HG02678 (cell line): ENCODE results near the gene USP53.
A peak's percentile ranks its signal among the peaks of the same experiment; 100 is the strongest.
"Not testable (repeated sequence)": the region's sequence is repeated elsewhere in the genome, so short reads cannot be mapped to it uniquely, and the experiment has no call there.

ENCODE experiments used
- ATAC-seq: cut with Tn5 transposase; IDR thresholded peaks from one replicate; pipeline ENCODE4 v1.9.1; 2021; ENCODE audit warnings: mild to moderate bottlenecking, moderate library complexity; ENCODE audit not compliant: unreplicated experiment

Gene USP53

DNA sequence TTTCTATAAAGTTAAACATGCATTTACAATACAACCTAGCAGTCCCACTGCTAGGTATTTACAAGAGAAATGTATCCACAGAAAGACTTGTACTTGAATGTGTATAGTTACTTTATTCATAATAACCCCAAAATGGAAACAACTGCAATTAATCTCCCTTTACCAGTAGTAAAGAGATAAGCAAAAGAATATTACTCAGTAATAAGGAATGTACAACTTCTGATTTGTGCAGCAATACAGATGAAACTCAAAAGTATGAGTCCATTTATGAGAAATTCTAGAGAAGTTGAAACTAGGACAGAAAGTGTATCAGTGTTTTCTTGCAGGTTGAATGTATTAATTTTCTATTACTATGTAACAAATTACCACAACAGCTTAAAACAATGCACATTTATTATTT, 15.2 kb downstream of the USP53 start:
- ATAC-seq: no peak

GRCh38 chr4:119228406-119228805, 15.9 kb downstream of the USP53 start:
- no peak for ATAC-seq

DNA sequence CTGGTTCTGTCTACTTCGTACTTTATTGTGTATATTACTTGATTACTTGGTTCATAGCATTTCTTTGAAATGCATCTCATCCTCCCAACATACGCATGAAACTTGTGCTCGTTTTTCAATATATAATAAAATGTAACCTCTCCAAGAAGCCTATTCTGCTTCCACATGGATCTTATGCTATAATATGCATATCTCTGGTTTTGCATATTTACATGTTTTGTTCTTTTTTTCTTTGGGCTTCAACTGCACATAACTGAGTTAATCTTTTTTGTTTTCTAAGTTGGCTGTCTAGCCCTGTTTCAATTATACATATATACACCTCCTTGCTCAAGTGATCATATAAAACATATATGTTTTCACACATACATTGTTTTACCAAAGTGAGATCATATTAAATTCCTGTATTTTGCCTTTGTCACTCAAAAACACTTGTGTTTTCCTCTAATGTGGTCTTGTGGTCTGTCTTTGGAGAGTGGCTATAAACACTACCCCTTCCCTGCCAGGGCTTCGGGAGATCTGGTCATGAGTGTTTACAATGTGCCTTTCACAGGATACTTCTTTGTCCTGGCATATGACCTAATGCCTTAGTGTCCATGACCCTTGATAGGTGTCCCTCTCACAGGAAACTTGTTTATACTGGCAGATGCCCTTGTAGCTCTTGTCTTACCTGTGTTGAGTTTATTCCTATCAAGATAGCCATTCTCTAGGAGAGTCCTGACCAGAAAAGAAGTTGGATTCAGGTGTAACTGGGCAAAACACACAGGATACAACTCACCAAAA, 17.6 kb downstream of the USP53 start:
- no peak for ATAC-seq

DNA sequence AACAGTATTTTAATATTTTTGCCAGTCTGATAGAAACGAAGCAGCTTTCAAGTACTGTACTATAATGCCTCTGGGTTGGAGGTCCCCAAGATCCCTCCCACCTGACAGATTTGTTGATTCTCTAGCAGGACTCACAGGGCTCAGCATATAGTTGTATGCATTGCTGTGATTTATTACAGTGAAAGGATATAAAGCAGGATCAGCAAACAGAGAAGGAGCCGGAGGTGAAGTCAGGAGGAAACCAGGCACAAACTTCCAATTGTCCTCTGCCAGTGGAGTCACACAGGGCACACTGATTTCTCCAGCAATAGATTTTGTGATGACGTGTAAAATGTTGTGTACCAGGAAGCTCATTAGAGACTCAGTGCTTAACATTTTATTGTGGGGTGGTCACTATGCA, 19.0 kb downstream of the USP53 start:
- no peak for ATAC-seq

DNA sequence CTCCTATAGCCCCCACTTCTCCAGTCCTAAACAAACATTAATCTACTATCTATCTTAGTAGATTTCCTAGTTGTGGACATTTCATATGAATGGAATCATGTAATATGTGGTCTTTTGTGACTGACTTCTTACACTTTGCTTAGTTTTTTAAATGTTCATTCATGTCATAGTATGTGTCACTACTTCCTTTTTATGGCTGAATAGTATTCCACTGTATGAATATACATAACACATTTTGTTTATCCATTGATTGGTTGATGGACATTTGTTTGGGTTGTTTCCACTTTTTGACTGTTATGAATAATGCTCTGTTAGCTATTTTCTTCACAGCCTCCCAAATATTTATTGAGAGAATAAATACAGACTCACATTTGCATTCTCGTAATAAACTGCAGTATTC, 19.8 kb downstream of the USP53 start:
- no peak for ATAC-seq

DNA sequence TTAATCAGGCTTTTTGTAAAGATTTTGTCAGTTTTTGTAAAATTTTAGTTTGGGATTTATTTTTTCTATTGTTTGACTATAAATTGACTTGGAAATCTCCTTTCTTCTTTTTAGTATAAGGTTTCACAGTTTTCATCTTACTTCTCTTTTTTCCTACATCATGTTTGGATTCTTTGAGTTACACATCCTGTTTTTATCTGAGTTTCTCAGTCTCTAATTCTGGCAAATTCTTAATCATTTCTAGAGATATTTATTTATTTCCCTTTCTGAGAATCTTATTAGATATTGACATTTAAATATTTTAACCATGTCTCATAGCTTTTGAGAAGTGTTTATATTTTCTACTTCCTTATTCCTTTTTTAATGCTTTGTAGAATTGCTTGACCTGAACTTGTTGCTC, 20.7 kb downstream of the USP53 start:
- no peak for ATAC-seq

DNA sequence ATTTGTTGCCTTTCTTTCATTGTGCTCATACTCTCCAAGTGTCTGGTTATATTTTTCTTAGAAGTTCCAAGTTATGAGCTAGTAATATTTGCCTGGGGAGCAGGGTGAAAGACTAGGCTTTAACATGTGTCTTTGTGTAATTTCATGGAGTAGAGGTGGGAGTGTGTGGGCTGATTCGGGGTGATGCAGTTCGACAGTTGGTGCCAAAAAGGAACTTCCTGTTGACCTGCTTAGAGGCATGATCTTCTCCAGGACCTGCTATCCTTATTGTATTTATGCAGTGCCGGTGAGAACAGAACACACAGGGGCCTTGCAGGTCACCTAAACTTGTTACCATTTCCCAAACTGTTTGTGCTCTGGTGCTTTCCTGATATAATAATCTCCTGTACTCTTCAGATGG, 21.2 kb downstream of the USP53 start:
- no peak for ATAC-seq

DNA sequence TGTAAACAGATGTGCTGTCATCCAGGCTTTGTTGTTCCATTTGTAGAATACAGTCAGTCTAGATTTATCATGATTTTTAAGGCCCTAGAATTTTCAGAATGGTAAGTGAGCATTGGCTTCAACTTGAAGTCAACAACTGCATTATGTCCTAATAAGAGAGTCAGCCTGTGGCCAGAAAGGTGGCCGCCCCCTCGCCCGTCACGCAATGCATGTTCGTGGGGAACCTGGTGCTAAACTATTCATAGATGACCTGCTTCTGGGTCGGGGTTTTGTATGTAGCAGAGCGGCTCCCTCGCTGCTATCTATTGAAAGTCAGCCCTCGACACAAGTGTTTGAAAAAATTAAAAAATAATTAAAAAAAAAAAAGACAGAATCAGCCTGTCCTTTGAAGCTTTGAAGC, 24.7 kb downstream of the USP53 start:
- no peak for ATAC-seq

DNA sequence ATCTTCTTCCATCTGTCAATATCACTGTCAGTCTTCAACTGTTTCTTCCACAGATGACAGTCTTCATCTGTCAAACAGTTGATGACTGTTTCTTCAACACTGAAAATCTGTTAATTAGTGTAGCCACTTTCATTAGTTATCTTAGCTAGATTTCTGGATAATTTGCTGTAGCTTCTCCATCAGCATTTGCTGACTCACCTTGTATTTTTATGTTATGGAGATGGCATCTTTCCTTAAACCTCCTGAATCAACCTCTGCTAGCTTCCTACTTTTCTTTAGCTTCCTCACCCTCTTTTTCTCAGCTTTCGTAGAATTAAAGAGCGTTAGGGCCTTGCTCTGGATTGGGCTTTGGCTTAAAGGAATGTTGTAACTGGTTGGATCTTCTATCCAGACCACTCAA, 25.1 kb downstream of the USP53 start:
- no peak for ATAC-seq

DNA sequence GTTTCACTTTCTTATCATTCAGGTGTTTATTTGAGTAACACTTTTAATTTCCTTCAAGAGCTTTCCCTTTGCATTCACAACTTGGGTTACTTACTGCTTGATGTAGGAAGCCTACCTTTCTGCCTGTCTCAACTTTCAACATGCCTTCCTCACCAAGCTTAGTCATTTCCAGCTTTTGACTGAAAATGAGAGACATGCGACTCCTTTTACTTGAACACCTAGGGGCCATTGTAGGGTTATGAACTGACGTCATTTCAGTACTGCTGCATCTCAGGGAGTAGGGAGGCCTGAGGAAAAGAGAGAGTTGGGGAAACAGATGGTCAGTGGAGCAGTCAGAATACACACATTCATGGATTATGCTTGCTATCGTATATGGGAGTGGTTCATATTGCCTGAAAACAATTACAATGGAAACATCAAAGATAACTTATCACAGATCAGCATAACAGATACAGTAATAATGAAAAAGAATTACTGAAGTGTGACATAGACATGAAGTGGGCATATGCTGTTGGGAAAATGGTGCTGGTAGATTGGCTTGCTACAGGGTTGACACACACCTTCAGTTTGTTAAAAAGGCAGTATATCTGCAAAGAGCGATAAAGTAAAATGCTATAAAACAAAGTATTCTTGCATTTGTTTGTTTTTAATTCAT, 25.7 kb downstream of the USP53 start:
- peak; percentile 98 for ATAC-seq

GRCh38 chr4:119240128-119240527, 27.6 kb downstream of the USP53 start:
- ATAC-seq: no peak

DNA sequence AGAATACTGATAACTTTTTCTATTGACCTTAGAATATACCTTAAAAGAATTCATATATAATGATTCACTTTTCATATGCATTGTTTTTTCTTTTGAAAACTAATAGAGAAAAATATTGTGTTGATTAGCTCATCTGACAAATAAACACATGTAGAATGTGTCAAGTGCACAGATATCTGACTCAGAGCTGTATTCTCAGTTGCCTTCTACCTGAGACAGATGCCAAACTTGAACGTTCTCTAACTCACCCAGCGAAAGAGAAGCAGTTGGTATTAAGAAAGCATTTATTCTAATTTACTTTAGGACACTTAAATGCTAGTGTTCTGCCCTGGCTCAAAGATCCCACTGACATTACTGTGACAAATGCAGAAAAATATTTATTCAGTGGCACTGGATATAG, 28.1 kb downstream of the USP53 start:
- ATAC-seq: no peak

- no peak for ATAC-seq
Observed at GRCh38 chr4:119242417-119242816, 29.9 kb downstream of the USP53 start.

DNA sequence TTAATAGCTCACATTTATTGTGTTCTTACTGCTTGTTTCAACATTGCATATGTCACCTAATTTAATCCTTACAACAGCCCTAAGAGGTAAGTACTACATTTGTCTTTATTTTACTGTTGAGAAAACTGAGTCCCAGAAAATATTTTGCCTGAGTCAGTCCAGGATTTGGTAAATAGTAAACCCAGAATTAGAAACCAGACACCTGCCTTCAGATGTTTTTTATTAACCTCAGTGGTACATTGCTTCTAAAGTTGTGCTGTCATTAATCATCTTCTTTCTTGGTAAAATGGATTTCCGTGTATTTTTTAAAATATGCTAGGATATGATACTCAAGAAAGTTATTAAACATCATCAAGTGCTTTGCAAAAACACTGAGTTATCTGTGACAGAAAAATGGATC, 31.4 kb downstream of the USP53 start:
- no peak for ATAC-seq

GRCh38 chr4:119244344-119244743, 31.8 kb downstream of the USP53 start:
- no peak for ATAC-seq

GRCh38 chr4:119244832-119245231, 32.3 kb downstream of the USP53 start:
- ATAC-seq: no peak

DNA sequence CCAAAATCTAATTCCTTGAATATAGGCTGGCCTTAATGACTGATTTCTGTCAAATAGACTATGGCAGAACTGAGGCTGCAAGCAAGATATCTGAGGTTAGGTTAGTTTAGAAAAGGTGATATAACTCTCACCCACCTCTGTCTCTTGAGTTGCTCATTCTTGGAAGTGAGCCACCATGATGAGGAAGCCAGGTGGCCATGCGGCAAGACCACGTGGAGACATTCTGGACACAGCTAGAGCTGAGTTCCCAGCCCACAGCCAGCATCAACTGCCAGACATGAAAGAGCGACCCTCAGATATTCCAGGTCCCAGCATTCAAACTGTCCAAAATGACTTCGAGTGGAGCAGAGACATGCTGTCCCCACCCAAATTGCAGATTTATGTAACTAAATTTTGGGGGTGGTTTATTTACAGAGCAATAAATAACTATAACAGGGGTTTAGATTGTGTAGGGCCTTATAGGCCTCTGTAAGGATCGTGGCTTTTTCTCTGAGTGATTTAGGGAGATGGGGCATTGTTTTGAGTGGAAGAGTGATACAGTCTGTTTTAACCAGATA, 33.7 kb downstream of the USP53 start:
- no peak for ATAC-seq

- ATAC-seq: not testable (repeated sequence)
Observed at GRCh38 chr4:119251037-119251436, 38.5 kb downstream of the USP53 start.

GRCh38 chr4:119255223-119255622, 42.7 kb downstream of the USP53 start:
- ATAC-seq: not testable (repeated sequence)

GRCh38 chr4:119260528-119260927, 48.0 kb downstream of the USP53 start:
- ATAC-seq: no peak

- ATAC-seq: no peak
Observed at GRCh38 chr4:119261986-119262385, 49.5 kb downstream of the USP53 start.

GRCh38 chr4:119264743-119265142, 52.2 kb downstream of the USP53 start:
- no peak for ATAC-seq
